RCC 7860 (cell line): ENCODE results near the gene PPFIBP2.
A peak's percentile ranks its signal among the peaks of the same experiment; 100 is the strongest.

Source experiments
- DNase-seq: peaks from one replicate; pipeline ENCODE4 v3.0.0-alpha.2; 2015; ENCODE audit warnings: low spot score
- FAIRE-seq: peaks from 2 replicates; lab custom pipeline; 2012; peaks lifted over from hg19 to GRCh38; lab: Jason Lieb, UNC

The PPFIBP2 gene

GRCh38 chr11:7595016-7595866 lies 81.4 kb downstream of the PPFIBP2 start:
- FAIRE-seq (no peak), DNase-seq (no peak)

- FAIRE-seq (no peak), DNase-seq (no peak)
These were observed 82.2 kb downstream of the PPFIBP2 start for GRCh38 chr11:7595951-7596350.

GRCh38 chr11:7596975-7597391 lies 83.2 kb downstream of the PPFIBP2 start:
- FAIRE-seq (no peak), DNase-seq (no peak)

- no peak for DNase-seq
- no peak for FAIRE-seq
These were observed 83.8 kb downstream of the PPFIBP2 start for GRCh38 chr11:7597620-7598019.

- FAIRE-seq (no peak), DNase-seq (no peak)
These were observed 85.4 kb downstream of the PPFIBP2 start for GRCh38 chr11:7599209-7599608.

GRCh38 chr11:7600205-7600775 lies 86.5 kb downstream of the PPFIBP2 start:
- no peak for FAIRE-seq

GRCh38 chr11:7603031-7603781 lies 89.4 kb downstream of the PPFIBP2 start:
- FAIRE-seq = no peak

More at GRCh38 chr11:7600205-7600775, 86.5 kb downstream of the PPFIBP2 start:
- DNase-seq = peak; percentile 17

GRCh38 chr11:7604331-7604955 lies 90.6 kb downstream of the PPFIBP2 start:
- no peak for FAIRE-seq

More at GRCh38 chr11:7603031-7603781, 89.4 kb downstream of the PPFIBP2 start:
- no peak for DNase-seq

GRCh38 chr11:7605186-7605943 lies 91.6 kb downstream of the PPFIBP2 start:
- DNase-seq (peak; percentile 98), FAIRE-seq (peak; percentile 99)

More at GRCh38 chr11:7604331-7604955, 90.6 kb downstream of the PPFIBP2 start:
- DNase-seq = peak; percentile 17

GRCh38 chr11:7606496-7606895 lies 92.7 kb downstream of the PPFIBP2 start:
- FAIRE-seq = no peak
- no peak for DNase-seq

GRCh38 chr11:7609015-7609414 lies 95.2 kb downstream of the PPFIBP2 start:
- no peak for DNase-seq
- no peak for FAIRE-seq

- FAIRE-seq (no peak), DNase-seq (no peak)
These were observed 95.7 kb downstream of the PPFIBP2 start for GRCh38 chr11:7609521-7609920.

- FAIRE-seq = no peak
- DNase-seq = no peak
These were observed 96.6 kb downstream of the PPFIBP2 start for GRCh38 chr11:7610393-7610792.

- DNase-seq (no peak), FAIRE-seq (no peak)
These were observed 97.6 kb downstream of the PPFIBP2 start for GRCh38 chr11:7611411-7611810.

GRCh38 chr11:7612056-7612660 lies 98.4 kb downstream of the PPFIBP2 start:
- DNase-seq (no peak), FAIRE-seq (no peak)

GRCh38 chr11:7612661-7613393 lies 99.0 kb downstream of the PPFIBP2 start:
- DNase-seq (no peak), FAIRE-seq (no peak)

GRCh38 chr11:7613394-7613720 lies 99.6 kb downstream of the PPFIBP2 start:
- DNase-seq (no peak), FAIRE-seq (no peak)

GRCh38 chr11:7614656-7615055 lies 100.9 kb downstream of the PPFIBP2 start:
- DNase-seq (no peak), FAIRE-seq (no peak)

GRCh38 chr11:7617032-7617431 lies 103.2 kb downstream of the PPFIBP2 start:
- FAIRE-seq (no peak), DNase-seq (no peak)
